GM19240 (cell line): ENCODE results near the gene COPRS.

Experiments
- DNase-seq: peaks from one replicate; pipeline ENCODE4 v3.0.0; 2011; ENCODE audit warnings: low spot score; ENCODE audit not compliant: insufficient read length

The COPRS gene

DNA sequence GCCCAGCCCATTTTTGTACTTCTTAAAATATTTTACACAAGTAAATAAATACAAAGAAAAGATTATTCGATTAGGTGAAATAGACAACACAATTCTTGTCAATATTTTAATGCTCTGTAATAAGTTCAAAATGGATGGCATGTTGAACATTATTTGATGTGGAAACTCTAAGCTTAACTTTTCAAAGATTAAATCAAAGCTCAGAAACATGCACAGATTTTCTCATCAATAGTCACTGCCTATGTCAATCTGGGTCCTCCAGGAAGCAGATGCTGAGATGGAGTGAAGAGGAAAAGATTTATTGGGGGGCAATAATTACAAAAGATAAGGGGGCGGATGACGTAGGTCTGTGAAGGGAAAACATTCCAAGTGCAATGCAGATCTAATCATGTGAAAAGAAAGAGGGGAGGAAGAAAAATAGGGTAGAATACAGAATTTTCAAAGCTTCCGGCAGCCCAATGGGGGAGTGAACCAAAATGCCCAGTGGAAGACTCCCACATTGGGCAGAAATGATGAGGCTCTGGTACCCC lies 50.5 kb downstream of the COPRS start:
- no peak for DNase-seq

DNA sequence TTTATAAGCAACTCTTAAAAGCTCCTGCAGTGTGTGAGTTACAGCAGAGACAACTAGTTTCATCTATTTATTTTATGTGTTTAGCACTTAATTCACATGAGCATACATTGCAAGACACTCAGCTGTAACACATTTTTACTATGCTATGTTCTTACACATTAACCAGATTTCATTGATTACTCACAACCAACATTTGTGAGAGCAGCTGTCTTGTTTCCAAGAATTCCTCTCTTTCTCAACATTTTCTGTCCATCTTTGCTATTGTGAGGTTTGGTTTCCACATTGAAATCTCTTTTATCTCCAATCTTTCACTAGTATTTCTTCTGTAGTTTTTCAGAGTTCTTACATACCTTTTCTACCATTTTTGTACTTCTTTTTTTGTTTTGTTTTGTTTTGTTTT lies 51.2 kb downstream of the COPRS start:
- DNase-seq, result no peak

DNA sequence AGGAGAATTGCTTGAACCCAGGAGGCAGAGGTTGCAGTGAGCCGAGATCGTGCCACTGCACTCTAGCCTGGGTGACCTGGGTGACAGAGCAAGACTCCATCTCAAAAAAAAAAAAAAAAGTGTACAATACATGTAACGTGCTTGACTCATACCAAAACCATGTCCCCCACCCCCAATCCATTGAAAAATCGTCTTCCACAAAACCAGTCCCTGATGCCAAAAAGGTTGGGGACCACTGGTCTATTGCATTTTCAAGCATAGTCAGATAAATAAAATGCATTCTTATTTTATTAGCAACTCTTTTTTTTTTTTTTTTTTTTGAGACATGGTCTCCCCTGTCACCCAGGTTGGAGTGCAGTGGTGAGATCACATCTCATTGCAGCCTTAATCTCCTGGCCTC lies 52.1 kb downstream of the COPRS start:
- DNase-seq, result no peak

GRCh38 chr17:31803494-31804213 lies 55.4 kb downstream of the COPRS start:
- no peak for DNase-seq

DNA sequence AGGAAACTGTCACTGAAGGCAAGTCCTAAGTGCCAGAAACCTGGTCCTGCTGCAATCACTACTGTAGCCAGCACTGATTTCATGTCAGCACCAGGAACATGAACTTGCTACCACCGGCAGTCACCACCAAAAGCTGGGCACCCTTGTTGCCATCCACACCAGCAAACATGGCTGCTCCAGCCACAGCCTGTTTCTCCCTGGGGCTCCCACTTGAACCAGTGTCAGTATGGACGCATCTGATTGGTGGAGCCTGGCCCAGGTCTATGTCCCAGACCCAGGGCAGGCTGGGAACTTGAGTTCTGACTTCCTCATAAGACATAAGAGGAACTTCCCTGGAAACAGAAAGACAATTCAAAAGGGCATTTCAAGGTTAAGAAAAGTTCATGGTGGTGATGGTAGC lies 56.5 kb downstream of the COPRS start:
- no peak for DNase-seq
